HG03571 (cell line): ENCODE results near the gene CAPN8.
"Not testable (repeated sequence)": the region's sequence is repeated elsewhere in the genome, so short reads cannot be mapped to it uniquely, and the experiment has no call there.

Experiments used
- ATAC-seq: cut with Tn5 transposase; IDR thresholded peaks from one replicate; pipeline ENCODE4 v1.9.1; 2021; ENCODE audit not compliant: unreplicated experiment

CAPN8 gene

DNA sequence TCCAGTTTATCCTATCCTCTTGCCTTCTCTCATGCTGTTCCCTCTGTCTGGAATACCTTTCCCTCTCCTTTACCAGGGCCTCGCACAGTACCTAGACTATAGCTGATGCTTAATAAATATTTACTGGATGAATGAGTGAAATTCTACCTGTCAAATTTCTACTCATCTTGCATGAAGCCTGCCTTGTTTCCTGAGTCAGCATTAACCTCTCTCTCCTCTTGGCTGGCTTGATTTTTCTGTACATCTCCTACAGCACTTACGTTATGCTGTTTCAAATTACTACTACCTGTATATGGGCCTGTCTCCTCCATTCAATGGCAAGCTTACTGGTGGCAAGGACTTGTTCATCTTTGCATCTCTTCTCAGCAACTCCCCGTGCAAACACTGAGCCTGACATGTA, 130.8 kb downstream of the CAPN8 start:
- no peak for ATAC-seq

GRCh38 chr1:223533708-223534107, 131.8 kb downstream of the CAPN8 start:
- ATAC-seq: no peak

GRCh38 chr1:223531742-223532341, 133.7 kb downstream of the CAPN8 start:
- no peak for ATAC-seq

DNA sequence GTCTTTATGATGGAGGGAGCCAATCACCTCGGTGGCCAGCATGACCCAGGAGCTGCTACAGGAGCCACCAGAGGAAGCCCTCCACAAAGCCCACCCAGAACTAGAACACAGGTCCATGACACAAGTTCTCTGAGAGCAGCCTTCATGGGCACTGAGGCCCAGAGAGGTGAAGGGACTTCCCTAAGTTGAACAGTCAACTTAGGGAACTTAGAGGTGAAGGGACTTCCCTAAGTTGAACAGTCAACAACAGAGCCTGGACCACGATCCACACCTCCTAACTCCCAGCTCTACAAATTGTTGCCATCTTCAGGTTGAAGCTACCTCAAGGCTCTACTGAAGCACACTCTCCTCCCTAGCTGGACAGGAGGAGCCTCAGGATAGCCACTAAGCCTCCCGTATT, 139.5 kb downstream of the CAPN8 start:
- ATAC-seq: no peak

- no peak for ATAC-seq
Measured at GRCh38 chr1:223525546-223525945, 140.0 kb downstream of the CAPN8 start.

DNA sequence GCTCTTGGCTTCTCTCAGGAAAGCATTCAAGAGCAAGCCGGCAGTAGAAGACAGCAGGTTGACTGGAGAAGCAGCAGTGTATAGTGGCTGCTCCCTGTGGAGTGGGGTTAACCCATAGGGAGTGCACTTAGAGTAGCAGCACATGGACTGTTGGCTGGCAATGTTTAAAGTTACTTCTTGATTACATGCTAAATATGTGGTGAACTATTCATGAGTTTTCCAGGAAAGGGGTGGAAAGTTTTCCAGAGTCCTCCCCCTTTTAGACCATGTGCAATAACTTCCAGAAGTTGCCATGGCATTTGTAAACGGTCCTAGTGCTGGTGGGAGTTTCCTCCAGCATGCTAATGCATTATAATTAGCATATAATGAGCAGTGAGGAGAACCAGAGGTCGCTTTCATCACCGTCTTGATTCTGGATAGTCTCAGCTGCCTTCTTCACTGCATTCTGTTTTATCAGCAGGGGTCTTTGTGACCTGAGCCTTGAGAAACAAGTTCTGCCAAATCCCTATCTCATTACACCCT, 140.5 kb downstream of the CAPN8 start:
- no peak for ATAC-seq

DNA sequence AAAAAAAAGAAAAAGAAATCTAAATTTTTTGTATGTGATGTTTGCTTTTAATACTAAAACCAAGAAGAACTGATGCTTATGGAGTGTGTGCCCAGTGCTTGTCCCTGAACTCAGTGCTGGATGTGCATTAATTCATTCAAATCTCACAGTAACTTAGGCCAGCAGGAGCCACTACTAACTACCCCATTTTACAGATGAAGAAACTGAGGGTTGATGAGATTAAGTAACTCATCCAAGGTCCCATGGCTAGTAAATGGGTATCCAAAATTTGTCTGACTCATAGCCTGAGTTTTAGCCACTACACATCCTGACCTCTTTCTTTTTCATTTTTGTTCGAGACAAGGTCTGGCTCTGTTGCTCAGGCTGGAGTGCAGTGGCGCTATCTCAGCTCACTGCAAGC, 144.4 kb downstream of the CAPN8 start:
- ATAC-seq: no peak

DNA sequence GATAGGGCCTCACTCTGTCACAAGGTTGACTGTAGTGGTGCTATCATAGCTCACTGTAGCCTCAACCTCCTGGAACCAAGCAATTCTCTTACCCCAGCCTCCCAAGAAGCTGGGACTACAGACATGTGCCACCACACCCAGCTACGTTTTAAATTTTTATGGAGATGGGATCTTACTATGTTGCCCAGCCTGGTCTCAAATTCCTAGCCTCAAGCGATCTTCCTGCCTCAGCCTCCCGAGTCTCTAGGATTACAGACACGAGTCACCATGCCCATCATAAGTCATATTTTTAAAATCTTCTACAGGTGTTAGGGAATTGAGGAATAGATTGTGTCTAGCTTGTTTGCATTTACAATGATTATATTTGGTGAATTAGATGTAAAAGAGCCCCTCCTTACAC, 145.3 kb downstream of the CAPN8 start:
- no peak for ATAC-seq

DNA sequence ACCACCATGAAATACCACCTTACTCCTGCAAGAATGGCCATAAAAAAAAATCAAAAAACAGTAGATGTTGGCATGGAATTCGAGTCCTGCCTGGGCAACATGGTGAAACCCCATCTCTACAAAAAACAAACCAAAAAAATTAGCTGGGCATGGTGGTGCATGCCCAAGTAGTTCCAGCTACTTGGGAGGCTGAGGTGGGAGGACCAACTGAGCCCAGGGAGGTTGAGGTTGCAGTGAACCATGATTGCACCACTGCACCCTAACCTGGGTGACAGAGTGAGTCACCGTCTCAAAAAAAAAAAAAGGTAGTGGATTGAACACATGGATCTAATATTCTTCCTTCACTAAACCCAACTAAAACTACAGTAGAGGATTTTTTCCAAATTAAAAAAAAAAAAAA, 146.4 kb downstream of the CAPN8 start:
- no peak for ATAC-seq

GRCh38 chr1:223518553-223518952, 146.9 kb downstream of the CAPN8 start:
- not testable (repeated sequence) for ATAC-seq

GRCh38 chr1:223515926-223516325, 149.6 kb downstream of the CAPN8 start:
- ATAC-seq: no peak

DNA sequence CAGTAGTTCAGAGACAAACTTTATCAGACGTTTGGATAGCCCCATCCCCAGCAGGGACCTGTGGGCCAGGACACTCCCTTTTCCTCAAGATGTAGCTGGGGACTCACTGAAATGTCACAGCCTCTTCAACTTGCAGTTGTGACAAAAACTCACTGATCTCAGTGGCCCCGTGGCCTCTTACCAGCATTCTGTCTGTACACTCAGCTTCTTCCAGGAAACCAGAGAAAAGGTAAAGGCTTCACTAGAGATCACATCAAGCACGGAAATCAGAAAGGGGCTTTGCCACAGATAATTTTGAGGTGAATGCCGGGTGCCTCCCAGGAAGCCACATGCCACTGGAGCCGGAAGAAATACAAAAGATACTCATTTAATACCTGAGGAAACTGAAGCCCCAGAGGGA, 150.1 kb downstream of the CAPN8 start:
- no peak for ATAC-seq

DNA sequence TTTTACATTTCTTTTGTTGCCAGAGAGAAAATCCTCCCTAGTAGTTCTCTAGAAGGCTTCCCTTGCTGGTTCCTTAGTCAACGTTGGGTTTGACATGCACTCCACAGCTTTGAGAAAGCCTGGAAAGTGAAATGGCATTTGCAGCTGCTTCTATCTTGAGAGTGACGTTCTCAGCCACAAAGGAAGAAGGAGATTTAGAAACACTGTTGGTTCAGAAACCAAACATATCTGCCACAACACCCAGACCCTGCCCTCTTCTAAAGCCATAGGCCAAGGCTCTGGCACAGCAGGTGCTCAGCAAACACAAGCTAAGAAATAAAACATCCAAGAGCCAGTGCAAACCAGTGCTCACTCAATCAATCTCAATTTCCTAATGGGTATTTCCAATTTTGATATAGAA, 150.9 kb downstream of the CAPN8 start:
- ATAC-seq: no peak

DNA sequence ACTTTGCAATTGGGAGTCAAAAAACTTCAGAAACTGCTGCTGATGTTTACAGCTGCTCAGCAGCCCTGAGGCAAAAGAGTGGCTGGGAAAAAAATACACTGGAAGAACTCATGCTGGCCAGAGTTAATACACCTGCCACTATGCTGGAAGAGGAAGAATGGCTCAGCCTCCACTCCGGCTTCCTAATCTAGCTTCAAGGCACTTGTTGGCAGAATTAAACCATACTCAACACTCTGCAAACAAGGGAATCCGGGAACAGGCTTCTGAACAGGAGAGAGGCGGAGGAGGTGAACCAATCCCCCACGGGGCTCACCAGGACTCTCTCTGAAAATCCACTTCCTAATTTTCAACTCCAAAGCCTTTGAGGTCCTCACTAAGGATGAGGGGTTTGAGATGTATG, 152.2 kb downstream of the CAPN8 start:
- ATAC-seq: no peak

GRCh38 chr1:223512057-223512456, 153.4 kb downstream of the CAPN8 start:
- ATAC-seq: no peak

DNA sequence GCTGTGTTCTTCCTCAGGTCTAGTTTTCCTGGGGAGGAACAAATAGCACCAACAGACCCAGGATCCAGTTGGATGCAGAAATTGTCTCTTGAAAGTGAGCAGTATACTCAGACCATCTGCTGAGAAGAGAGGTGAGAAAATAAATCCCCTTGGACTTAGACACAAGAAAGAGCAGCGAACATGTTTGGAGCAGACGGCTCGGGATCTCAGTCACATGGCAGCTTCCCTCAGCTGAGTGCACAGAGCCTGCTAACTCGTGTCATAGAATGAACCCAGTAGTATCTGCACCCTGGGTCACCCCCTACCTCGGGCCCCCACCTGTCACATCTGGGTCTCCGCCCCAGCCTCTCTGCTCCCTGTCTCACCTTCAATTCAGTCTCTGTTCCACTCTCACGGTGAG, 156.7 kb downstream of the CAPN8 start:
- ATAC-seq: no peak

GRCh38 chr1:223504741-223505140, 160.8 kb downstream of the CAPN8 start:
- no peak for ATAC-seq

- ATAC-seq: no peak
Measured at GRCh38 chr1:223503348-223503747, 162.2 kb downstream of the CAPN8 start.

DNA sequence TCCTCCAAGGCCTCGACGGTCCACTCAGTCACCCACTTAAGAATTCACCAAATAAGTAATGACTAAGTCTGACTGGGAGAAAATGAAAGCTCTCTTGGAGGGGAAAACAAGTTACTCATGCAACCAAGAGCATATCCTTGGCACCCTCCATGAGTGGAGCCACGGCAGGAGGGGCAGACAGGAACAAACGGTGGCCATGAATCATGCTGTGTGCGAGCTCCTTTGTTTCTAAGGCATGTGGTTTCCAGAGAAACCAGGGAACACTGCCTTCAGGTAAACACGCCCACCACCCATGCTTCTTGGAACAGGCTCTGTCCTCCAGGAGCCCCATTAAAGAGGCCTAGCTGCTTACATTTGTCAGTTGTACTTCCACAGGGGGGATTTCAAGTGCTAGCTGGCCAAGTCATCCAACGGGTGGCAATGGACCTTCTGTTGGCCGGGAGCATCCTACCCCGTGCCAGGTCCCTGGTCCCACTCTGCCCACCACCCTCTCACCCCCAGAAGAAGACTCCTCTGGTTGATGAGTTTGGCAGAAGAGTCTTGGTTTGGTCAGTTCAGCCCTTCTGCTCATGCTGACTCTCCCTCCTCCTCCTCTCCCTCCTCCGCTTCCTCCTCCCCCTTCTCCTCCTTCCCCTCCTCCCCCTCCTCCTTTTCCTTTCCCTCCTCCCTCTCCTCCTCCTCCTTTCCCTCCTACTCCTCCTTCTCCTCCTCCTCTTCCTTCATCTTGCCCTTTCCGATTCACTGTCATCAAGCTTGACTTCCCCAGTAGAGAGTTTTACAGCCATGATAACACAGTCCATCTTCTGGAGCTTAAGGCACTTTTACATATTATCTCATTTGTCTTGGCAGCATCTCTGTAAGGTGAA, 164.7 kb downstream of the CAPN8 start:
- no peak for ATAC-seq

- no peak for ATAC-seq
Measured at GRCh38 chr1:223496883-223497282, 168.6 kb downstream of the CAPN8 start.

DNA sequence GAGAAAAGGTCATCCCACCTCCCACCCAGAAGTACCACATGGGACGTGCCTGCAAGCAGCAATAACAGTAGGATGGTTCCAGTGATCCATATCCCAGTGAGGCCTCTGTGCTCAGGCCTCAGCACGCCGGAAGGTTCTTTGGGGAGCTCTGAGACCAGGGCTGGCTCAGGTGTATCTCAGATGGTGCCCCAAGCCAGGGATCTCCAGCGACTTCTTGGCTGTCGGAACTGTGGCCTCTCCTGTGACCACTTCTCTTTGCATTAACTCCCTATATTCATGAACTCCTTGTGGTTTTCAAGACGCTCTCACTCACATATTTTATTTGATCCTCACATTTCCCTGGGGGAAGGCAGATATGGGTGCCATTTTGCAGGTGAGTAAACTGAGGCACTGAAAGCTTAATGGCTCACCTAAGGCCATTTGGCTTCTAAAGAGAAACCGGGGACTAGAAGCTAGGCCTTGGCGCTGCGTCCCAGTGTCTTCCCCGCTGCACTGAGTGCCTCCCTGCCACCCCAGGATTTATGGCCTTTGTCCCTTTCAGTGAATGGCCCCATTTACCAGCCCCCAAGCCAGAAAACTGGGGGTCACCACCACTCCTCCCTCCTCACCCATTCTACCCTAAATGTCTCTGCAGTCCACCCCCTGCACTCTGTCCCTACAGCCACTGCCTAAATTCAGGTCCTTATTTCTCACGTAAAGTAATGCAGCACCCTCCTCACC, 170.4 kb downstream of the CAPN8 start:
- no peak for ATAC-seq

- no peak for ATAC-seq
Measured at GRCh38 chr1:223492044-223492443, 173.5 kb downstream of the CAPN8 start.
